SH-SY5Y (cell line): ENCODE measurements around the gene ANO9.

Source experiments
- GATA2 ChIP-seq: IDR thresholded peaks from 2 replicates; pipeline ENCODE4 v1.6.1; 2011; ENCODE audit warnings: mild to moderate bottlenecking, low read depth, low read length
- GATA3 ChIP-seq: IDR thresholded peaks from 2 replicates; pipeline ENCODE4 v1.6.1; 2011; ENCODE audit warnings: low read depth, mild to moderate bottlenecking, low read length, moderate library complexity

GRCh38 chr11:398826-399225 is 43.0 kb downstream of the ANO9 start:
- TF ChIP-seq GATA2: no peak
- no peak for TF ChIP-seq GATA3
